Tibial nerve (tissue), 4 donors: ENCODE data around the gene NTM. TPM values are rescaled to one million over a fixed set of nuclear protein-coding genes. Genes with fewer than 3 reads are reported as not detected.

Source experiments
- DNase-seq, 2 donors: peaks; one replicate each; pipeline ENCODE4 v3.0.0-alpha.2; 2019; ENCODE audit warnings: low spot score in 2 of 2
- H3K27ac ChIP-seq, 4 donors: fragments of 200-600 bp; sonication (generic) in 3 of 4; one replicate each; pipeline ENCODE4 v1.5.1; 2017 to 2019; ENCODE audit warnings: mild to moderate bottlenecking in 1 of 4
- H3K27me3 ChIP-seq, 2 donors: fragments of 200-600 bp; sonication (generic) in 1 of 2; one replicate each; pipeline versions ENCODE4 v1.5.1 to v1.6.0; 2017 to 2019
- H3K36me3 ChIP-seq, 3 donors: fragments of 200-600 bp; sonication (generic); one replicate each; pipeline ENCODE4 v1.5.1; 2018 to 2019
- H3K4me1 ChIP-seq, 4 donors: fragments of 200-600 bp; sonication (generic) in 3 of 4; one replicate each; pipeline ENCODE4 v1.5.1; 2017 to 2019
- H3K4me3 ChIP-seq, 4 donors: fragments of 200-600 bp; sonication (generic) in 3 of 4; one replicate each; pipeline ENCODE4 v1.5.1; 2017 to 2019; ENCODE audit warnings: mild to moderate bottlenecking in 1 of 4, moderate library complexity in 1 of 4
- H3K9me3 ChIP-seq, 4 donors: fragments of 200-600 bp; sonication (generic) in 3 of 4; one replicate each; pipeline ENCODE4 v1.5.1; 2017 to 2019
- EP300 ChIP-seq, 2 donors: sonication (generic); formaldehyde crosslinking; IDR thresholded peaks; one replicate each; pipeline ENCODE4 v1.6.1; 2017; ENCODE audit warnings: antibody characterized with exemption in 2 of 2, mild to moderate bottlenecking in 1 of 2
- POLR2A ChIP-seq, 2 donors: fragments of 450-650 bp; IDR thresholded peaks; one replicate each; pipeline ENCODE4 v1.6.1; 2017; ENCODE audit warnings: antibody characterized with exemption in 2 of 2, mild to moderate bottlenecking in 2 of 2, moderate library complexity in 2 of 2
- WGBS, 2 donors: methylation state at CpG; one replicate each; pipeline ENCODE4 v1.1.5; 2018; 5-methylcytosine and 5-hydroxymethylcytosine counted together
- total RNA-seq, 4 donors: library from RNA; depleted of rRNA; stranded (reverse); fragments of >200 nt; gene quantifications; one replicate each; pipeline ENCODE4 v1.1.0, GENCODE V29; 2016
- TF ChIP-seq, protein P1 (sequence below), 5 experiments: fragments of 200-600 bp in 3 of 5; fragments of 450-650 bp in 2 of 5; sonication (generic) in 3 of 5; IDR thresholded peaks; one replicate each; pipeline ENCODE4 v1.5.1; 2016 to 2019; ENCODE audit warnings: antibody characterized with exemption in 5 of 5, mild to moderate bottlenecking in 3 of 5, moderate library complexity in 2 of 5

NTM gene
- total RNA-seq, 4 donors from 2014 or later: 3.7 to 11.4 (median 10.8) TPM

DNA sequence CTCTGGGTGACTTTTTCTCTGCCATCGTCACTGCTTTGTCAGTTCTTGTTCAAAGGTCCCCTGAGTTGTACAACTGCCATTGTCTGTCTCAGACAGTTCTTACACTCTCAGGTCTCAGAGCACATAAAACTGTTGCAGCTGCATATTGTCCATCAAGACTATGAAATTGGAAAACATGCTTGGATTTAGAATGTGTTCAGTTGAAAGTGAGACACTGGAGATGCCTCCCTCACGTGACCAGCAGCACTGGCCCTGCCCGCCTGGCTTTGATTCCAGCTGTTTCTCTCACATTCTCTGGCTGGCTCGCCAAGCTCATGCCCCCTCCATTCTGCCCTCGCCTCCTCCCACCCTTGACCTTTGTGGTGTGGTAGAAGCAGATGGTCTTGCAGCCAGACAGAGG is 244.2 kb downstream of the NTM start:
- H3K9me3 ChIP-seq: no peaks in the 10 kb centered on the region
- no peak overlapping the region for H3K27ac ChIP-seq
- no peaks in the 10 kb centered on the region for H3K4me1 ChIP-seq
- DNase-seq: no peak
- TF ChIP-seq EP300 (IDR thresholded peaks at IDR 0.05) (no peak), POLR2A (IDR thresholded peaks at IDR 0.05) (no peak)
- TF ChIP-seq, protein P1, sequence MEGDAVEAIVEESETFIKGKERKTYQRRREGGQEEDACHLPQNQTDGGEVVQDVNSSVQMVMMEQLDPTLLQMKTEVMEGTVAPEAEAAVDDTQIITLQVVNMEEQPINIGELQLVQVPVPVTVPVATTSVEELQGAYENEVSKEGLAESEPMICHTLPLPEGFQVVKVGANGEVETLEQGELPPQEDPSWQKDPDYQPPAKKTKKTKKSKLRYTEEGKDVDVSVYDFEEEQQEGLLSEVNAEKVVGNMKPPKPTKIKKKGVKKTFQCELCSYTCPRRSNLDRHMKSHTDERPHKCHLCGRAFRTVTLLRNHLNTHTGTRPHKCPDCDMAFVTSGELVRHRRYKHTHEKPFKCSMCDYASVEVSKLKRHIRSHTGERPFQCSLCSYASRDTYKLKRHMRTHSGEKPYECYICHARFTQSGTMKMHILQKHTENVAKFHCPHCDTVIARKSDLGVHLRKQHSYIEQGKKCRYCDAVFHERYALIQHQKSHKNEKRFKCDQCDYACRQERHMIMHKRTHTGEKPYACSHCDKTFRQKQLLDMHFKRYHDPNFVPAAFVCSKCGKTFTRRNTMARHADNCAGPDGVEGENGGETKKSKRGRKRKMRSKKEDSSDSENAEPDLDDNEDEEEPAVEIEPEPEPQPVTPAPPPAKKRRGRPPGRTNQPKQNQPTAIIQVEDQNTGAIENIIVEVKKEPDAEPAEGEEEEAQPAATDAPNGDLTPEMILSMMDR (IDR thresholded peaks at IDR 0.05): no peak
- H3K4me3 ChIP-seq: no peak overlapping the region
- no peaks in the 10 kb centered on the region for H3K36me3 ChIP-seq
- H3K27me3 ChIP-seq: no peaks in the 10 kb centered on the region
- 43 to 45% methylated on average over 5 of the region's 5 CpGs for WGBS, 2 donors

DNA sequence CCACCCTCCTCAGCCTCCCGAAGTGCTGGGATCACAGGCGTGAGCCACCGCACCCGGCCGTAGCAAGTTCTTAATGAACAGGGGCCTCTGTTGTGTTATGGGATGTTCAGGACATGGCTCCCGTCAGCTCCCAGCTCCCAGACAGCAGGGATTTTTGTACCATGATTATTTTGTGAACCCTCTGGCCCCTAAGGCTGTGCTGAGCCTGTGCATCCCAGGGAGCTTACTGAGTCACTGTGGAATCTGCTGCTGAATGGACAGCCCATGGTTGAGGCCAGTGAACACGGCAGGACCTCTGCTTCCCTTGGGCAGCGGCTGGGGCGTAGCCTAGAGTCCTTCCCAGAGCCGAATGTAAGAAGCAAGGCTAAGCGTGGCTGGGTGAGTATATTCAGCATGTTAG is 245.2 kb downstream of the NTM start:
- TF ChIP-seq EP300 (IDR thresholded peaks at IDR 0.05) (no peak), POLR2A (IDR thresholded peaks at IDR 0.05) (no peak)
- TF ChIP-seq, protein P1 (IDR thresholded peaks at IDR 0.05): no peak
- no peaks in the 10 kb centered on the region for H3K27me3 ChIP-seq
- H3K36me3 ChIP-seq: no peaks in the 10 kb centered on the region
- H3K4me1 ChIP-seq: no peaks in the 10 kb centered on the region
- no peak overlapping the region for H3K4me3 ChIP-seq
- no peak for DNase-seq
- no peaks in the 10 kb centered on the region for H3K9me3 ChIP-seq
- WGBS, 2 donors: 83 to 90% methylated on average over 11 of the region's 11 CpGs
- no peak overlapping the region for H3K27ac ChIP-seq

GRCh38 chr11:131616481-131617140 is 246.2 kb downstream of the NTM start:
- TF ChIP-seq POLR2A (IDR thresholded peaks at IDR 0.05) (no peak), EP300 (IDR thresholded peaks at IDR 0.05) (no peak)
- TF ChIP-seq, protein P1 (IDR thresholded peaks at IDR 0.05): no peak
- H3K36me3 ChIP-seq: no peaks in the 10 kb centered on the region
- no peak for DNase-seq
- 71 to 74% methylated on average over 9 of the region's 9 CpGs for WGBS, 2 donors
- no peaks in the 10 kb centered on the region for H3K4me1 ChIP-seq
- H3K9me3 ChIP-seq: no peaks in the 10 kb centered on the region
- H3K4me3 ChIP-seq: no peak overlapping the region
- H3K27me3 ChIP-seq: no peaks in the 10 kb centered on the region
- H3K27ac ChIP-seq: no peak overlapping the region

GRCh38 chr11:131618201-131618600 is 247.8 kb downstream of the NTM start:
- Histone ChIP-seq H3K4me3 (no peak overlapping the region), H3K4me1 (no peaks in the 10 kb centered on the region), H3K36me3 (no peaks in the 10 kb centered on the region), H3K27me3 (no peaks in the 10 kb centered on the region), H3K9me3 (no peaks in the 10 kb centered on the region), H3K27ac (no peak overlapping the region)
- TF ChIP-seq, protein P1 (IDR thresholded peaks at IDR 0.05): no peak
- no peak for TF ChIP-seq POLR2A (IDR thresholded peaks at IDR 0.05)
- TF ChIP-seq EP300 (IDR thresholded peaks at IDR 0.05): no peak
- DNase-seq: no peak
- WGBS, 2 donors: 66 to 71% methylated on average over 5 of the region's 5 CpGs

GRCh38 chr11:131622193-131622592 is 251.8 kb downstream of the NTM start:
- WGBS, 2 donors: 79 to 86% methylated on average over 8 of the region's 8 CpGs
- H3K27ac ChIP-seq: no peak overlapping the region
- no peaks in the 10 kb centered on the region for H3K36me3 ChIP-seq
- no peak overlapping the region for H3K4me3 ChIP-seq
- H3K27me3 ChIP-seq: no peaks in the 10 kb centered on the region
- no peaks in the 10 kb centered on the region for H3K9me3 ChIP-seq
- DNase-seq: no peak
- H3K4me1 ChIP-seq: no peaks in the 10 kb centered on the region
- TF ChIP-seq, protein P1 (IDR thresholded peaks at IDR 0.05): no peak
